GM19238 (cell line): ENCODE measurements around the gene SLCO1B1.

Source experiments
- DNase-seq: peaks from one replicate; pipeline ENCODE4 v3.0.0; 2011; ENCODE audit warnings: low spot score; ENCODE audit not compliant: insufficient read length

The SLCO1B1 gene

GRCh38 chr12:21221072-21221471, 90.1 kb downstream of the SLCO1B1 start:
- DNase-seq, result no peak

DNA sequence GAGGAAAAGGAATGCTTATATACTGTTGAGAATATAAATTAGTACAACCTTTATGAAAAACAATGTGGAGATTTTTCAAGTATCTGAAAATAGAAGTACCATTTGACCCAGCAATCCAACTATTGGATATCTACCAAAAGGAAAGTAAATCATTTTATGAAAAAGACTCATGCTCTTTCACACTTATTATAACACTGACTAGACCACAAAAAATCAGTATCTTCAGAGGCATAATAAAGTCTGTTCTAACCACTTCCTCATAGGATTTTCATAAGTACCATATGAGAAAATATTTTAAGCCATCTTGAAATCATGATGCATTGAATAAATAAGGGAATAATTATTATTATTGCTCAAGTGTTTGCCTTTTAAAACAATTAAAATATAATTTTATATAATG, 90.8 kb downstream of the SLCO1B1 start:
- DNase-seq, result no peak

DNA sequence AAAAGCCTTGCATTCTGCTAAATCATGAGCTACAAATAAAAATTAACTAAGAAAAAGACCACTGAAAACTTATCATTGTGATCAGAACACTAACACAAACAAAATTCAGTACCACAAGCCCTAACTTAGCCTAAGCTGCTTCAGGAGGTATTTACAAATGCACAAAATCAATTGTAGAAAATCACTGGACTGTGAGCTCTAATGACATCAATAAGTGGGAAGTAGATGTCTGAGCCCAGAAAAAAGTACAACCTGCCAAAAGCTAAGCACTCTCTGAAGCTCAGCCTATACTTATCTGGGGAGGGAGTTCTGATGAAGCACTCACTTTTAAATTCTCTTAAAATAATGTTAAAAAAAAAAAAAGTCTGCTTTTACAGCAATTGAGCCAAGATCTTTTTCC, 92.9 kb downstream of the SLCO1B1 start:
- no peak for DNase-seq

DNA sequence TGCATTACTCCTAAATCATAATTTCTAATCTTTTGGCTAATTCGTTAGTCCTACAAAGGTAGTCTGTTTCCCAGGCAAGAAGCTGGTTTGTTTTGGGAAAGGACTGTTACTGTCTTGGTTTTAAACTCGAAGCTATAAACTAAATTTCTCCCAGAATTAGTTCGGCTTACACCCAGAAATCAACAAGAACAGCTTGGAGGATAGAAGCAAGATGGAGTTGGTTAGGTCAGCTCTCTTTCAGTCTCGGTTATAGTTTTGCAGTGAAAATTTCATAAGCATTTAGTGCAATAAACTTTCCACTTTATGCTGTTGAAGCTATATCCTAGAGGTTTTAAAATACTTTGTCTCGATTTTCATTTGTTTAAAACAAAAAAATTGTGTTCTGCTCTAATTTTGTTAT, 103.4 kb downstream of the SLCO1B1 start:
- DNase-seq, result no peak

GRCh38 chr12:21239866-21240265, 108.9 kb downstream of the SLCO1B1 start:
- no peak for DNase-seq

DNA sequence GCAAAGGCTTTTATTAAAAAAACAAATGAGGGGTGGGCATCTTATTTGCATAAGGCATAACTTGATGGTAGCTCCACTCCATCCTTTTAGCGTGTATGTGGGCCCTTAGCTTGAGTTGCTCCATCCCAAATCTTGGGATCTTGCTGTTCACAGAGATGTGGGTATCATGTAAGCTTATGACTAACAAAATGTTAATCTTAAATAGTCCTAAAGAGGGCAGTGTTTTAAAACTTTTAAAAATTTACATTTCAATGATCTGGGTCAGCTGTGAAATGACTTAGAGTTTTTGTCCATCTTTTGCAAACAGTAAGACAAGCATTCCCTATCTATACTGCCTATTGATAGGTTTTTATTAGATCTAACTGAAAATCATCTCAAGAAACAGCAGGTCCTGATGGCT, 117.7 kb downstream of the SLCO1B1 start:
- DNase-seq, result no peak

- no peak for DNase-seq
Observed at GRCh38 chr12:21252070-21252469, 121.1 kb downstream of the SLCO1B1 start.

DNA sequence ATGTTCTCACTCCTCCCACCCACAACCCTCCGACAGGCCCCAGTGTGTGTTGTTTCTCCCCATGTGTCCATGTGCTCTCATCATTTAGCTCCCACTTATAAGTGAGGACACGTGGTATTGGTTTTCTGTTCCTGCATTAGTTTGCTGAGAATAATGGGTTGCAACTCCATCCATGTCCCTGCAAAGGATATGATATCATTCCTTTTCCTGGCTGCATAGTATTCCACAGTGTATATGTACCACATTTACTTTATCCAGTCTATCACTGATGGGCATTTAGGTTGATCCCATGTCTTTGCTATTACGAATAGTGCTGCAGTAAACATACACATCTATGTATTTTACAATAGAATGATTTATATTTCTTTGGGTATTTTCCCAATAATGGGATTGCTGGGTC, 126.2 kb downstream of the SLCO1B1 start:
- no peak for DNase-seq

- no peak for DNase-seq
Observed at GRCh38 chr12:21264232-21264631, 133.2 kb downstream of the SLCO1B1 start.

DNA sequence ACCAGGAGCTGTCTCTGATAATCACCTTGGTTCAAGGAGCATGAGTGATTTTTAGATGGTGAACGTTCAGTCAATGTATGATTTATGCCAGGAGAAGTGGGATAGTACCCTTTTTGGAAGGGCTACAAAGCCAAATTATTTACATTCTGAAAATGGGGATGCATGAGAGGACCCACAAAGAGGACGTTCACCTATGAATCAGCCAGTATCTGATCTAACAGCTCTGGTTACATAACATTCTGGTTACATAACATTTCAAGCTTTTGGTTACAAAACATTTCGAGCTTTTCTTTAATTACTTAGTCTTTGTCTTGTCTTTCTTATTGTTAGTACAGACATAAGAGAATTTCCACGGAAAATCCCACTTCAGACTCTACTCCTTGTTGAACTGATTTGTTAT, 134.9 kb downstream of the SLCO1B1 start:
- no peak for DNase-seq

- no peak for DNase-seq
Observed at GRCh38 chr12:21276826-21277225, 145.8 kb downstream of the SLCO1B1 start.
